Testis (tissue), 2 donors: ENCODE results near the gene RANBP3L.

Experiments
- CTCF ChIP-seq, 3 experiments: fragments of 450-650 bp in 2 of 3; fragments of 200-600 bp in 1 of 3; sonication (generic) in 1 of 3; IDR thresholded peaks; one replicate each; pipeline ENCODE4 v1.5.1; 2016 to 2019; ENCODE audit warnings: antibody characterized with exemption in 3 of 3, mild to moderate bottlenecking in 2 of 3, moderate library complexity in 1 of 3
- POLR2A ChIP-seq: fragments of 450-650 bp; IDR thresholded peaks from one replicate; pipeline ENCODE4 v1.6.1; 2017; ENCODE audit warnings: antibody characterized with exemption, mild to moderate bottlenecking, moderate library complexity

GRCh38 chr5:36297653-36298052 lies 4.0 kb downstream of the RANBP3L start:
- no peak for TF ChIP-seq CTCF (IDR thresholded peaks at IDR 0.05)
- no peak for TF ChIP-seq POLR2A
